ENCODE data around the gene PEX1. TPM values are rescaled to one million over a fixed set of nuclear protein-coding genes. Genes with fewer than 3 reads are reported as not detected.

The PEX1 gene
- total and polyA plus RNA-seq, 2 of the 13 experiments (the other 11 are each of a cell fraction or from before 2014, with no cell fraction given): 16.6 to 22.4 TPM

DNA sequence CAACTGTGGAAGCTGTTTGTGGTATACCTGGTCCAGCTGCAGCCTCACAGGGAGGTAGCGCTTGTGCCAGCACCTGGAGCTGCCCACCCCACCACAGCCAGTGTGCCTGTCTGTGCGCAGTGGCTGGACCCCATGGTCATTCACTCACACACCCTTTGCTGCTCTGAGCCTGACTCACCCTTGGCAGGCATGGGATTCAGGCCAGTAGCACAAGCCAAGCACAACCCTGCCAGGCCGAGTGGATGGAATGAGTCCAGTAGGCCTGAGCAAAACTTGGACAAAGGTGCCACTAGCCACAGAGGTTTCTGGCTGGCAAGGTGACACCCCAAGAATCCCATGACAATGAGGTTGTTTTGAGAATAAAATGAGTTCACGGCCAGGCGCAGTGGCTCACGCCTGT, 19.3 kb upstream of the PEX1 start:
- BruUV-seq (replicated peaks): no TSS peak
- Histone ChIP-seq H3K4me1 (ENCODE audit: insufficient read depth, low read length) (no peaks in the 10 kb centered on the region), H4K20me1 (ENCODE audit: insufficient read depth, low read length) (no peaks in the 10 kb centered on the region), H3K27ac (ENCODE audit: extremely low read length, insufficient read depth, low read length) (no peak overlapping the region), H3K4me2 (ENCODE audit: low read depth, low read length) (no peak overlapping the region), H2AFZ (ENCODE audit: low read length) (no peak overlapping the region), H3K4me3 (replicated peaks in 1 of 3; ENCODE audit: insufficient read depth in 1 of 3, low read depth in 2 of 3, low read length in 3 of 3) (no peak overlapping the region), H3K9ac (ENCODE audit: insufficient read depth, low read depth, low read length) (no peak overlapping the region), H3K27me3 (ENCODE audit: control insufficient read depth in 1 of 2, insufficient read depth in 2 of 2, low read length in 2 of 2) (no peaks in the 10 kb centered on the region), H3K79me2 (ENCODE audit: insufficient read depth, low read length) (no peaks in the 10 kb centered on the region), H3K9me3 (ENCODE audit: low read length) (no peaks in the 10 kb centered on the region), H3K36me3 (replicated peaks in 1 of 2; ENCODE audit: control insufficient read depth in 1 of 2, insufficient read depth in 2 of 2, low read length in 2 of 2) (no peaks in the 10 kb centered on the region)
- POLR2A ChIA-PET: no interaction called here
- intact Hi-C loops (cut with micrococcal nuclease; ENCODE audit: unreplicated experiment): no loop called here
- DNase-seq (ENCODE audit: low spot score): no peak
- TF ChIP-seq ATM (IDR thresholded peaks at IDR 0.05; ENCODE audit: borderline replicate concordance): no peak
- TF ChIP-seq, protein P1, sequence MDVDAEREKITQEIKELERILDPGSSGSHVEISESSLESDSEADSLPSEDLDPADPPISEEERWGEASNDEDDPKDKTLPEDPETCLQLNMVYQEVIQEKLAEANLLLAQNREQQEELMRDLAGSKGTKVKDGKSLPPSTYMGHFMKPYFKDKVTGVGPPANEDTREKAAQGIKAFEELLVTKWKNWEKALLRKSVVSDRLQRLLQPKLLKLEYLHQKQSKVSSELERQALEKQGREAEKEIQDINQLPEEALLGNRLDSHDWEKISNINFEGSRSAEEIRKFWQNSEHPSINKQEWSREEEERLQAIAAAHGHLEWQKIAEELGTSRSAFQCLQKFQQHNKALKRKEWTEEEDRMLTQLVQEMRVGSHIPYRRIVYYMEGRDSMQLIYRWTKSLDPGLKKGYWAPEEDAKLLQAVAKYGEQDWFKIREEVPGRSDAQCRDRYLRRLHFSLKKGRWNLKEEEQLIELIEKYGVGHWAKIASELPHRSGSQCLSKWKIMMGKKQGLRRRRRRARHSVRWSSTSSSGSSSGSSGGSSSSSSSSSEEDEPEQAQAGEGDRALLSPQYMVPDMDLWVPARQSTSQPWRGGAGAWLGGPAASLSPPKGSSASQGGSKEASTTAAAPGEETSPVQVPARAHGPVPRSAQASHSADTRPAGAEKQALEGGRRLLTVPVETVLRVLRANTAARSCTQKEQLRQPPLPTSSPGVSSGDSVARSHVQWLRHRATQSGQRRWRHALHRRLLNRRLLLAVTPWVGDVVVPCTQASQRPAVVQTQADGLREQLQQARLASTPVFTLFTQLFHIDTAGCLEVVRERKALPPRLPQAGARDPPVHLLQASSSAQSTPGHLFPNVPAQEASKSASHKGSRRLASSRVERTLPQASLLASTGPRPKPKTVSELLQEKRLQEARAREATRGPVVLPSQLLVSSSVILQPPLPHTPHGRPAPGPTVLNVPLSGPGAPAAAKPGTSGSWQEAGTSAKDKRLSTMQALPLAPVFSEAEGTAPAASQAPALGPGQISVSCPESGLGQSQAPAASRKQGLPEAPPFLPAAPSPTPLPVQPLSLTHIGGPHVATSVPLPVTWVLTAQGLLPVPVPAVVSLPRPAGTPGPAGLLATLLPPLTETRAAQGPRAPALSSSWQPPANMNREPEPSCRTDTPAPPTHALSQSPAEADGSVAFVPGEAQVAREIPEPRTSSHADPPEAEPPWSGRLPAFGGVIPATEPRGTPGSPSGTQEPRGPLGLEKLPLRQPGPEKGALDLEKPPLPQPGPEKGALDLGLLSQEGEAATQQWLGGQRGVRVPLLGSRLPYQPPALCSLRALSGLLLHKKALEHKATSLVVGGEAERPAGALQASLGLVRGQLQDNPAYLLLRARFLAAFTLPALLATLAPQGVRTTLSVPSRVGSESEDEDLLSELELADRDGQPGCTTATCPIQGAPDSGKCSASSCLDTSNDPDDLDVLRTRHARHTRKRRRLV (CRISPR knock-in tag; IDR thresholded peaks at IDR 0.05): no peak
- no peak for TF ChIP-seq HDAC6 (IDR thresholded peaks at IDR 0.05; ENCODE audit: low read depth, low read length)
- no peak for TF ChIP-seq ZNF564 (CRISPR knock-in tag; IDR thresholded peaks at IDR 0.05)
- TF ChIP-seq KDM5A (IDR thresholded peaks at IDR 0.05; ENCODE audit: borderline replicate concordance, low read length): no peak
- TF ChIP-seq ZNF17 (CRISPR knock-in tag; IDR thresholded peaks at IDR 0.05): no peak
- TF ChIP-seq, protein P2, sequence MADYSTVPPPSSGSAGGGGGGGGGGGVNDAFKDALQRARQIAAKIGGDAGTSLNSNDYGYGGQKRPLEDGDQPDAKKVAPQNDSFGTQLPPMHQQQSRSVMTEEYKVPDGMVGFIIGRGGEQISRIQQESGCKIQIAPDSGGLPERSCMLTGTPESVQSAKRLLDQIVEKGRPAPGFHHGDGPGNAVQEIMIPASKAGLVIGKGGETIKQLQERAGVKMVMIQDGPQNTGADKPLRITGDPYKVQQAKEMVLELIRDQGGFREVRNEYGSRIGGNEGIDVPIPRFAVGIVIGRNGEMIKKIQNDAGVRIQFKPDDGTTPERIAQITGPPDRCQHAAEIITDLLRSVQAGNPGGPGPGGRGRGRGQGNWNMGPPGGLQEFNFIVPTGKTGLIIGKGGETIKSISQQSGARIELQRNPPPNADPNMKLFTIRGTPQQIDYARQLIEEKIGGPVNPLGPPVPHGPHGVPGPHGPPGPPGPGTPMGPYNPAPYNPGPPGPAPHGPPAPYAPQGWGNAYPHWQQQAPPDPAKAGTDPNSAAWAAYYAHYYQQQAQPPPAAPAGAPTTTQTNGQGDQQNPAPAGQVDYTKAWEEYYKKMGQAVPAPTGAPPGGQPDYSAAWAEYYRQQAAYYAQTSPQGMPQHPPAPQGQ (CRISPR knock-in tag; IDR thresholded peaks at IDR 0.05; ENCODE audit: borderline replicate concordance): no peak
- TF ChIP-seq ZSCAN12 (CRISPR knock-in tag; IDR thresholded peaks at IDR 0.05): no peak
- TF ChIP-seq RELA (CRISPR knock-in tag; IDR thresholded peaks at IDR 0.05): no peak
- TF ChIP-seq MYNN (CRISPR knock-in tag; IDR thresholded peaks at IDR 0.05; ENCODE audit: low read depth): no peak
- no peak for TF ChIP-seq HNRNPLL (IDR thresholded peaks at IDR 0.05; ENCODE audit: low read depth, low read length, poor library complexity, severe bottlenecking)
- CTCF ChIA-PET (ENCODE audit: low intra/inter-chr PET ratio, low total read pairs): no interaction called here
- ATAC-seq: peak; percentile 50
- in situ Hi-C loops (cut with HindIII; ENCODE audit: extremely low pct_ligation_motif_present, low pct_unique_long_range_greater_than_20kb): no loop called here
- 52% methylated on average over 4 of the region's 6 CpGs for whole genome bisulfite sequencing (ENCODE audit: low lambda C conversion rate)
- FAIRE-seq: no peak
